Neural crest cell (in vitro differentiated cells): ENCODE data around the gene HSBP1L1. TPM values are rescaled to one million over a fixed set of nuclear protein-coding genes. Genes with fewer than 3 reads are reported as not detected.

Experiments
- DNase-seq: peaks from one replicate; pipeline ENCODE4 v3.0.0; 2021; ENCODE audit warnings: low read depth, mixed read lengths, low spot score
- H3K27ac Mint-ChIP-seq: one replicate; pipeline ENCODE4 v1.8.0; 2021; ENCODE audit warnings: mild to moderate bottlenecking, mixed read lengths; ENCODE audit not compliant: unreplicated experiment
- H3K27me3 Mint-ChIP-seq: 2 replicates; pipeline ENCODE4 v1.8.0; 2021; ENCODE audit warnings: low read depth, mild to moderate bottlenecking, mixed read lengths
- H3K36me3 Mint-ChIP-seq: 2 replicates; pipeline ENCODE4 v1.8.0; 2021; ENCODE audit warnings: low read depth, mild to moderate bottlenecking, mixed read lengths
- H3K4me1 Mint-ChIP-seq: 2 replicates; pipeline ENCODE4 v1.8.0; 2021; ENCODE audit warnings: mixed read lengths
- H3K4me3 Mint-ChIP-seq: one replicate; pipeline ENCODE4 v1.8.0; 2021; ENCODE audit warnings: mild to moderate bottlenecking, mixed read lengths
- H3K9me3 Mint-ChIP-seq: 2 replicates; pipeline ENCODE4 v1.8.0; 2021; ENCODE audit warnings: mixed read lengths
- total RNA-seq: library from RNA; stranded (reverse); gene quantifications from 2 replicates; pipeline ENCODE4 v1.2.1, GENCODE V29; 2021
- TF ChIP-seq, protein P1 (sequence below): fragments of 200-600 bp; sonication (generic); conservative IDR thresholded peaks from 2 replicates; pipeline ENCODE4 v1.5.0; 2021; ENCODE audit warnings: antibody characterized with exemption, mild to moderate bottlenecking

Gene HSBP1L1
- total RNA-seq, 1 donor from 2014 or later, result 0.58 TPM

DNA sequence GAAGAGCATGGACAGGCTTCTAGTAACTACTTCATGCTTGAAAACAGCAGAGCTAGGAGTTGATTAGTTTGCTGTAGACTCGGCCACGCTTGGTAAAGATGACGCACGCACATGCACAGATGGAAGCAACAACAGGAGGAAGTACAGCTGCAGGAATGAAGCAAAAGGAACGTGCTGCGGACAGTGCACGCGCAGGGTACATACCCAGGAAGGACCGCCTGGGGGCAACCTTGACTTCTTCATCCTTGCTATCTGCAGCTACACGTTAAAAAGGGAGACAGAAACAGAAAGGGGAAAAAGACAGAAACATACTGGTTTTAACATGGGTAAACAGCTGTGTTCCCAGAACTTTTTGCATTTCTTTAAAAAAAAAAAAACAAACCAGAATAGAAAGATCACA lies 30.7 kb upstream of the HSBP1L1 start:
- peaks cover 27% of the 10 kb centered on the region for H3K9me3 Mint-ChIP-seq
- no peak overlapping the region for H3K27ac Mint-ChIP-seq
- H3K36me3 Mint-ChIP-seq, result peaks cover 67% of the 10 kb centered on the region
- DNase-seq, result no peak
- peaks cover 15% of the 10 kb centered on the region for H3K4me1 Mint-ChIP-seq
- no peaks in the 10 kb centered on the region for H3K27me3 Mint-ChIP-seq
- TF ChIP-seq, protein P1, sequence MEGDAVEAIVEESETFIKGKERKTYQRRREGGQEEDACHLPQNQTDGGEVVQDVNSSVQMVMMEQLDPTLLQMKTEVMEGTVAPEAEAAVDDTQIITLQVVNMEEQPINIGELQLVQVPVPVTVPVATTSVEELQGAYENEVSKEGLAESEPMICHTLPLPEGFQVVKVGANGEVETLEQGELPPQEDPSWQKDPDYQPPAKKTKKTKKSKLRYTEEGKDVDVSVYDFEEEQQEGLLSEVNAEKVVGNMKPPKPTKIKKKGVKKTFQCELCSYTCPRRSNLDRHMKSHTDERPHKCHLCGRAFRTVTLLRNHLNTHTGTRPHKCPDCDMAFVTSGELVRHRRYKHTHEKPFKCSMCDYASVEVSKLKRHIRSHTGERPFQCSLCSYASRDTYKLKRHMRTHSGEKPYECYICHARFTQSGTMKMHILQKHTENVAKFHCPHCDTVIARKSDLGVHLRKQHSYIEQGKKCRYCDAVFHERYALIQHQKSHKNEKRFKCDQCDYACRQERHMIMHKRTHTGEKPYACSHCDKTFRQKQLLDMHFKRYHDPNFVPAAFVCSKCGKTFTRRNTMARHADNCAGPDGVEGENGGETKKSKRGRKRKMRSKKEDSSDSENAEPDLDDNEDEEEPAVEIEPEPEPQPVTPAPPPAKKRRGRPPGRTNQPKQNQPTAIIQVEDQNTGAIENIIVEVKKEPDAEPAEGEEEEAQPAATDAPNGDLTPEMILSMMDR, result peak; percentile 47
- H3K4me3 Mint-ChIP-seq, result no peak overlapping the region

DNA sequence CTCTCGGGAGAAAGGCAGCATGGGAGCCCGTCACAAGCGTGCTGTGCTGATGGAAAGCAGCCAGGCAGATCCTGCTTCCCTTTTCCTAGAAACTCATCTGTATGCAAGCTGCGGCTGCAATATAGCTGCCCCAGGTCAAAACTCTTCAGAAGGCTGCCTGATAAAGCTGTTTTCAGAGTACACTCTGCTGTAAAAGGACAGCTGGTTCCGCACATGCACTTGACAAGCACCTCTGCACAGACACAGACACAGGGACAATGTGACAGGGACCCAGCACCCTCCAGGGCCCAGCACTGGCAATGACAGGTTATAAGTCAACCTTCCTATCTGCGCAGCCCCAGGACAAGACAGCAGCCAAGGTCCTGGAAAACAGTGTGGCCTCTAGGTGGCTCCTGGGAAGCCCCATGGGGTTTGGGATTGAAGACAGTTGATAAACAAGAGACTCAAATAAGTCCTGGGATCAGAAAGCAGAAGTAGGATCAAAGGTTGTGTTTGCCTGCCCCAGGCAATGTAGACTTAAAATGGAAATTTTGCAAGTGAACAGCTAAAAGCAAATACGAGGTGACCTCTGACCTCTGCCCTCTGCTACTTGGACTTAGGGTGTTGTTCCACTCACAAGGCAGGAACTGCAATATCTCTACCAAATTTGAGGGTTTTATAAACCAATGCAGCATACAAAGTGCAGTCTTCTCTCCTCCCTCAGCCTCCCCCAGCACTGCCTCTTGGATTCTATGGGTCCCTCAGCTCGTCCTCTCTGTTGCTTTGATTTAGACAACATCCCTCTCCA lies 29.9 kb upstream of the HSBP1L1 start:
- Mint-ChIP-seq H3K9me3 (peaks cover 23% of the 10 kb centered on the region), H3K27ac (no peak overlapping the region), H3K4me3 (no peak overlapping the region), H3K36me3 (peaks cover 59% of the 10 kb centered on the region), H3K27me3 (no peaks in the 10 kb centered on the region), H3K4me1 (peaks cover 15% of the 10 kb centered on the region)
- TF ChIP-seq, protein P1, result no peak
- no peak for DNase-seq

DNA sequence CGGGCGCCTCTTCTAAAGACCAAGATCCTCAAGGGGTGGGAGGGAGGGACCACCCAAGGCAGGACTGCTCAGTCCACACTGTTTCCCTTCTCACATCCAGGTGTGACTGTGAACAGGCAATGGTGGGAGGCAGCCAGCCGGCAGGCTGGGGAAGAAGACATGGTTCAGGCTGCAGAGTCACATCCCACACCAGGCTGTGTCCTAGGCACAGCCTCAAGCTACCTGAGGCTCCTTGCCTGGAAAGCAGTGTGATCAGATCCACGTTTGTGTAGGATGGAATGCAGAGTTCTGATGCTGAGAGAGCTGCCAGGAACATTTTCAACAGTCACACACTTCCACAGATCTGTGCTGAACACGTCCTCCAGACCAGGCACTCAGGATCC lies 29.4 kb upstream of the HSBP1L1 start:
- H3K27me3 Mint-ChIP-seq, result no peaks in the 10 kb centered on the region
- no peak overlapping the region for H3K27ac Mint-ChIP-seq
- DNase-seq, result no peak
- H3K4me1 Mint-ChIP-seq, result peaks cover 15% of the 10 kb centered on the region
- TF ChIP-seq, protein P1, result no peak
- H3K4me3 Mint-ChIP-seq, result no peak overlapping the region
- peaks cover 59% of the 10 kb centered on the region for H3K36me3 Mint-ChIP-seq
- peaks cover 21% of the 10 kb centered on the region for H3K9me3 Mint-ChIP-seq

DNA sequence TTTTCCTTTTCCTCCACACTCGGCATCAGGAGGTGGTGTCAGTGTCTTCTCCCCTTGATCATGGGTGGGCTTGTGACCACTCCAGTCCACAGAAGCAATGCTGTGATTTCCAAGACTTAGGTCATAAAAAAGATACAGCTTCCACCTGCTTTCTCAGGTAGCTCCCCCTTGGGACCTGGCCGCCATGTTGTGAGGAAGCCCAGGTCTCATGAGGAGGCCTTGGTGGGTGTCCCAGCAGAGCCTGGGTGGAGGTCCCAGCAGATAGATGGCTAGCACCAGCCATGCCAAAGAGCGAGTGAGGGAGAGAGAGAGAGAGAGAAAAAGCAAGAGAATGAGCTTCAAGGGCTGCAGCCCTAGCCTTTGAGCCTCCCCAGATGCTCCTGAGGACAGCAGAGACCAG lies 28.9 kb upstream of the HSBP1L1 start:
- Mint-ChIP-seq H3K27ac (peak overlapping the region; percentile 50), H3K27me3 (no peaks in the 10 kb centered on the region), H3K9me3 (peaks cover 20% of the 10 kb centered on the region), H3K36me3 (peaks cover 55% of the 10 kb centered on the region), H3K4me1 (peaks cover 15% of the 10 kb centered on the region), H3K4me3 (no peak overlapping the region)
- TF ChIP-seq, protein P1, result no peak
- no peak for DNase-seq

DNA sequence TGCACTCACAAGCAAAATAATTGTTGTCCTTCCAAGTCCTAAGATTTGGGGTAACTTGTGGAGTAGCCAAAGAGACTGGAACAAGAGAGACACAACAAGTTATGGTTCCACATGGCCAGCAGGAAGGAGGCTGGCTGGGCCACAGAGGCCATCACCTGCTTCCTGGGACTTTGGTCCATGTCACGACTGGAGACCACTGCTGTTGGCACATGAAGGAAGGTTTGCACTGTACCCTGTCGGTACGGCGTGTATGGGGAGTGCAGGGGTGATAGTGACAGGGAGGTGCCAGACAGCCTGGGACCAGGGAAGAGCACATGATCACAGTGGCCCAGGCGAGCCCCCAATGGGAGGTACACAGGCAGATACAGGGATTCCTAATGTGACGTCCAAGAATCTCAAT lies 28.5 kb upstream of the HSBP1L1 start:
- DNase-seq, result no peak
- H3K4me3 Mint-ChIP-seq, result no peak overlapping the region
- H3K27me3 Mint-ChIP-seq, result no peaks in the 10 kb centered on the region
- TF ChIP-seq, protein P1, result no peak
- H3K27ac Mint-ChIP-seq, result no peak overlapping the region
- H3K4me1 Mint-ChIP-seq, result peaks cover 15% of the 10 kb centered on the region
- H3K9me3 Mint-ChIP-seq, result peaks cover 20% of the 10 kb centered on the region
- peaks cover 55% of the 10 kb centered on the region for H3K36me3 Mint-ChIP-seq
